ENCODE data around the gene TLL1.

The TLL1 gene

GRCh38 chr4:165921546-165921945, 48.5 kb downstream of the TLL1 start:
- no peak overlapping the region for H3K4me3 ChIP-seq
- H3K27ac ChIP-seq = no peak overlapping the region
- no peak for DNase-seq (ENCODE audit: low spot score)
- TF ChIP-seq, protein P1, sequence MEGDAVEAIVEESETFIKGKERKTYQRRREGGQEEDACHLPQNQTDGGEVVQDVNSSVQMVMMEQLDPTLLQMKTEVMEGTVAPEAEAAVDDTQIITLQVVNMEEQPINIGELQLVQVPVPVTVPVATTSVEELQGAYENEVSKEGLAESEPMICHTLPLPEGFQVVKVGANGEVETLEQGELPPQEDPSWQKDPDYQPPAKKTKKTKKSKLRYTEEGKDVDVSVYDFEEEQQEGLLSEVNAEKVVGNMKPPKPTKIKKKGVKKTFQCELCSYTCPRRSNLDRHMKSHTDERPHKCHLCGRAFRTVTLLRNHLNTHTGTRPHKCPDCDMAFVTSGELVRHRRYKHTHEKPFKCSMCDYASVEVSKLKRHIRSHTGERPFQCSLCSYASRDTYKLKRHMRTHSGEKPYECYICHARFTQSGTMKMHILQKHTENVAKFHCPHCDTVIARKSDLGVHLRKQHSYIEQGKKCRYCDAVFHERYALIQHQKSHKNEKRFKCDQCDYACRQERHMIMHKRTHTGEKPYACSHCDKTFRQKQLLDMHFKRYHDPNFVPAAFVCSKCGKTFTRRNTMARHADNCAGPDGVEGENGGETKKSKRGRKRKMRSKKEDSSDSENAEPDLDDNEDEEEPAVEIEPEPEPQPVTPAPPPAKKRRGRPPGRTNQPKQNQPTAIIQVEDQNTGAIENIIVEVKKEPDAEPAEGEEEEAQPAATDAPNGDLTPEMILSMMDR (IDR thresholded peaks at IDR 0.05) = no peak

DNA sequence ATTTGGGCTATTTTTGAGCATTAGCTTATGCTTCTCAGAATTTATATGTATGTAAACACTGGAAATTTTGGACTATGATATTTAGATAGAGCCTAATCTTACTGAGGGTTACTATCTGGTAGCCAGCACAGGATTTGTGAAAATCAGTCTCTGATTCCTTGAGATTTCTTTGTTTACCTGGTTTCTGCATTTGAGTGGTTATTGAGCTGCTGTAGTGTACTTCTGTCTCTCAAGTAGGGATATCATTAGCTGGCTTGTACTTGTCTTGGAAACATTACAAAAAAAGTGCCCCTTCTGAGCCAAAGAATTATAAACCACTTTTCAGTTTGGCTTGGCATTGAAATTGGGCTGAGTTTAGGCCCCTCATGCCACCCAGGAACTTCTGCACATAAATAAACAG, 49.7 kb downstream of the TLL1 start:
- DNase-seq (ENCODE audit: low spot score) = no peak
- TF ChIP-seq, protein P1 (IDR thresholded peaks at IDR 0.05) = no peak

DNA sequence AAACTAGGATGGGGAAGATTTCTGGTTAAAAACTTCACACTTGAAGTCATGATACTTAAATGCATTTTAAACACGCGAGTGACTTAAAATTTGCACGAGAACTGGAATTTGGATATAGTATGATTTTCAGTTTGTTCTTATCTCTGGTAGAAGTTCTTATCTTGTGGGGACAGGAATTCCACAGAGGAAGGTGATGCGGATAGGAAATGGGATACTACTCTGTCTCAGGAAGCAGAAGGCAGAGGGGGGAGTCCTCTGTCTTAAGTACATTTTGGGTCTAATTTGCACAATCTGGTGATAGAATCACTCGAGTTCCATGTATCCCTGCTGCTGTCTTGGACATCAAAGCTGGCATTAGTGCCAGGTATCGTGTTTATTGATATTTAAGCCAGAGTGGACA, 53.3 kb downstream of the TLL1 start:
- TF ChIP-seq, protein P1 (IDR thresholded peaks at IDR 0.05) = no peak
- no peak for DNase-seq (ENCODE audit: low spot score)
- Histone ChIP-seq H3K4me3 (no peak overlapping the region), H3K27ac (no peak overlapping the region)

More for the DNA sequence above, 49.7 kb downstream of the TLL1 start:
- Histone ChIP-seq H3K27ac (no peak overlapping the region), H3K4me3 (no peak overlapping the region)

DNA sequence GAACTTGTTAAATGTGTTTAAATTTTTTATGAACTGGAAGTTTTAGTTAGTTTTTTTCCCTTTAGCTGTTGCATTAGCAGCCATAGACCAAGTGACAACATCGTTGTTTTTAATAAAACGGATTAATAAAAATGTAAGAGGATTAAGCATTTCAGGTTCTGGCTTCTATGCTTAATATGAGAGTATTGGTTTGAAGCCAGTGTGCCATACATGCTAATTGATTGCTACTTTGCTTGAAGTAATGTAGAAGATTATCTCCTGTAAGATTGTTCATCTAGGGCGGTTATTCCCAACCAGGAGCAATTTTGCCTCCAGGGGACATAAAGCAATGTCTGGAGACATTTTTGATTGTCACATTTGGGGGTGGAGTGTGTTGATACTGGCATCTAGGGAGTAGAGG, 54.3 kb downstream of the TLL1 start:
- Histone ChIP-seq H3K4me3 (no peak overlapping the region), H3K27ac (no peak overlapping the region)
- DNase-seq (ENCODE audit: low spot score) = no peak
- TF ChIP-seq, protein P1 (IDR thresholded peaks at IDR 0.05) = no peak

GRCh38 chr4:165927815-165928214, 54.8 kb downstream of the TLL1 start:
- no peak overlapping the region for H3K27ac ChIP-seq
- TF ChIP-seq, protein P1 (IDR thresholded peaks at IDR 0.05) = no peak

DNA sequence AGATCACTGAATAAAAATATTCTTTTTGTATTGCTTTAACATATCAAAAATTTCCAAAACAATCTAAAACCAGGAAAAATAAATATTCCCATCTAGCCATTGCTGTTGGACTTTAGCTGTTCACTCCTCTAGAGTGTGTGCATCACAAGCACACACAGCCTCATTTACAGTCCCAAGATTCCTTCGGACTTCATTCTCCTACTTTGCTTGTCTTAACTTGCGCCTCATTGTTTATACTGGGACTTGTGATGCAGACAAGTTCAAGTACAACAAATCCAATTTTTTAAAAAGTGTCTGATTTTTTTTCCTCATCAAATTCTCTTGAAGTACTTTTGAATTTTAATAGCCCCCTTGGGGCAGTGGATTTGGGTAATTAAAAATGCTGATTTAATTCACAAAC, 55.6 kb downstream of the TLL1 start:
- TF ChIP-seq, protein P1 (IDR thresholded peaks at IDR 0.05) = no peak
- no peak for DNase-seq (ENCODE audit: low spot score)
- H3K4me3 ChIP-seq = no peak overlapping the region
- H3K27ac ChIP-seq = no peak overlapping the region

More at GRCh38 chr4:165927815-165928214, 54.8 kb downstream of the TLL1 start:
- DNase-seq (ENCODE audit: low spot score) = no peak
- H3K4me3 ChIP-seq = no peak overlapping the region

GRCh38 chr4:165929662-165930061, 56.6 kb downstream of the TLL1 start:
- TF ChIP-seq, protein P1 (IDR thresholded peaks at IDR 0.05) = no peak
- H3K27ac ChIP-seq = no peak overlapping the region
- H3K4me3 ChIP-seq = no peak overlapping the region
- DNase-seq (ENCODE audit: low spot score) = no peak
